MM.1S (cell line): ENCODE measurements around the gene SPEM2.

Source experiments
- DNase-seq: peaks from one replicate; pipeline ENCODE4 v3.0.0-alpha.2; 2015
- H2AFZ ChIP-seq: fragments of 300-600 bp; sonication (generic); 2 replicates; pipeline ENCODE4 v1.6.0; 2016; ENCODE audit warnings: antibody characterized with exemption, low read length
- H3F3A ChIP-seq: fragments of 300-600 bp; sonication (generic); 2 replicates; pipeline ENCODE4 v1.6.1; 2016; ENCODE audit warnings: mild to moderate bottlenecking, antibody characterized with exemption, low read length, moderate library complexity, mixed read lengths; ENCODE audit not compliant: insufficient read depth
- H3K27ac ChIP-seq: fragments of 300-600 bp; sonication (generic); 2 replicates; pipeline ENCODE4 v1.5.1; 2016; ENCODE audit warnings: mild to moderate bottlenecking, low read length
- H3K27me3 ChIP-seq: fragments of 300-600 bp; sonication (generic); replicated peaks from 2 replicates; pipeline ENCODE4 v1.6.0; 2016; ENCODE audit warnings: low read length; ENCODE audit not compliant: insufficient read depth
- H3K36me3 ChIP-seq: fragments of 300-600 bp; sonication (generic); replicated peaks from 2 replicates; pipeline ENCODE4 v1.6.1; 2016; ENCODE audit warnings: mild to moderate bottlenecking, low read length, mixed read lengths; ENCODE audit not compliant: insufficient read depth
- H3K4me1 ChIP-seq: fragments of 300-600 bp; sonication (generic); 2 replicates; pipeline ENCODE4 v1.6.1; 2016; ENCODE audit warnings: low read length, mixed read lengths
- H3K4me2 ChIP-seq: fragments of 300-600 bp; sonication (generic); 2 replicates; pipeline ENCODE4 v1.6.0; 2016; ENCODE audit warnings: low read depth, low read length
- H3K4me3 ChIP-seq: fragments of 300-600 bp; sonication (generic); 2 replicates; pipeline ENCODE4 v1.5.1; 2016; ENCODE audit warnings: low read length, mixed read lengths
- H3K79me2 ChIP-seq: fragments of 300-600 bp; sonication (generic); 2 replicates; pipeline ENCODE4 v1.6.1; 2016; ENCODE audit warnings: mixed run types, low read length, mixed read lengths
- H3K9ac ChIP-seq: fragments of 300-600 bp; sonication (generic); 2 replicates; pipeline ENCODE4 v1.6.1; 2016; ENCODE audit warnings: low read length, mixed read lengths
- H3K9me2 ChIP-seq: fragments of 300-600 bp; sonication (generic); replicated peaks from 2 replicates; pipeline ENCODE4 v1.6.1; 2016; ENCODE audit warnings: mild to moderate bottlenecking, low read length, mixed read lengths; ENCODE audit not compliant: insufficient read depth
- H3K9me3 ChIP-seq: fragments of 300-600 bp; sonication (generic); replicated peaks from 2 replicates; pipeline ENCODE4 v1.6.1; 2016; ENCODE audit warnings: mild to moderate bottlenecking, low read length, mixed read lengths; ENCODE audit not compliant: insufficient read depth
- H4K20me1 ChIP-seq: fragments of 300-600 bp; sonication (generic); 2 replicates; pipeline ENCODE4 v1.6.1; 2016; ENCODE audit warnings: mild to moderate bottlenecking, low read length, moderate library complexity, mixed read lengths; ENCODE audit not compliant: insufficient read depth
- CTCF ChIP-seq: fragments of 300-600 bp; sonication (generic); IDR thresholded peaks from 2 replicates; pipeline ENCODE4 v1.5.1; 2016; ENCODE audit warnings: antibody characterized with exemption, low read length, mixed read lengths
- EZH2 ChIP-seq: fragments of 300-600 bp; sonication (generic); optimal IDR thresholded peaks from 2 replicates; pipeline ENCODE3; 2017; ENCODE audit warnings: low read depth, mild to moderate bottlenecking, antibody characterized with exemption, low read length, mixed read lengths
- EZH2phosphoT487 ChIP-seq: fragments of 300-600 bp; sonication (generic); IDR thresholded peaks from 2 replicates; pipeline ENCODE4 v1.6.1; 2018; ENCODE audit warnings: antibody characterized with exemption, low read length

Gene SPEM2

GRCh38 chr17:7459961-7460545 lies 34.6 kb downstream of the SPEM2 start:
- no peak overlapping the region for H3K27ac ChIP-seq
- no peak overlapping the region for H2AFZ ChIP-seq
- H3K36me3 ChIP-seq: no peaks in the 10 kb centered on the region
- TF ChIP-seq EZH2: no peak
- TF ChIP-seq CTCF: no peak
- no peak for TF ChIP-seq EZH2phosphoT487
- H3K4me2 ChIP-seq: no peak overlapping the region
- no peak for DNase-seq
- H3K9ac ChIP-seq: no peak overlapping the region
- H4K20me1 ChIP-seq: no peaks in the 10 kb centered on the region
- H3F3A ChIP-seq: peaks cover 14% of the 10 kb centered on the region
- no peaks in the 10 kb centered on the region for H3K27me3 ChIP-seq
- H3K4me1 ChIP-seq: no peaks in the 10 kb centered on the region; the same call in 1 of the 2 replicates
- no peaks in the 10 kb centered on the region for H3K9me2 ChIP-seq
- H3K9me3 ChIP-seq: no peaks in the 10 kb centered on the region
- H3K4me3 ChIP-seq: no peak overlapping the region
- H3K79me2 ChIP-seq: no peaks in the 10 kb centered on the region

GRCh38 chr17:7460850-7461660 lies 35.6 kb downstream of the SPEM2 start:
- TF ChIP-seq CTCF: no peak
- no peak for TF ChIP-seq EZH2
- H3F3A ChIP-seq: peaks cover 10% of the 10 kb centered on the region
- no peaks in the 10 kb centered on the region for H3K36me3 ChIP-seq
- H3K4me2 ChIP-seq: no peak overlapping the region
- DNase-seq: no peak
- H3K9me2 ChIP-seq: no peaks in the 10 kb centered on the region
- H3K9me3 ChIP-seq: no peaks in the 10 kb centered on the region
- H3K4me1 ChIP-seq: no peaks in the 10 kb centered on the region; the same call in 1 of the 2 replicates
- H2AFZ ChIP-seq: no peak overlapping the region
- no peak overlapping the region for H3K9ac ChIP-seq
- no peaks in the 10 kb centered on the region for H3K27me3 ChIP-seq
- no peak overlapping the region for H3K27ac ChIP-seq
- no peaks in the 10 kb centered on the region for H4K20me1 ChIP-seq
- no peak overlapping the region for H3K4me3 ChIP-seq
- H3K79me2 ChIP-seq: no peaks in the 10 kb centered on the region

- Histone ChIP-seq H3K79me2 (no peaks in the 10 kb centered on the region), H3K9me3 (no peaks in the 10 kb centered on the region), H4K20me1 (no peaks in the 10 kb centered on the region), H3K27me3 (no peaks in the 10 kb centered on the region), H3K4me3 (no peak overlapping the region), H2AFZ (no peak overlapping the region), H3K9ac (no peak overlapping the region), H3K4me1 (no peaks in the 10 kb centered on the region), H3K36me3 (no peaks in the 10 kb centered on the region), H3K27ac (no peak overlapping the region), H3K9me2 (no peaks in the 10 kb centered on the region), H3F3A (no peaks in the 10 kb centered on the region), H3K4me2 (no peak overlapping the region)
- DNase-seq: no peak
- TF ChIP-seq EZH2phosphoT487 (no peak), EZH2 (no peak), CTCF (no peak)
Observed at GRCh38 chr17:7462474-7463371, 37.3 kb downstream of the SPEM2 start.
